AG09309 (cell line): ENCODE data around the gene IQCE.

Experiments used
- DNase-seq: peaks from one replicate; pipeline ENCODE4 v3.0.0-alpha.2; 2010; ENCODE audit warnings: low read depth
- H3K4me3 ChIP-seq: 2 replicates; pipeline ENCODE4 v1.5.1; 2011; ENCODE audit warnings: mild to moderate bottlenecking, low read depth, low read length, moderate library complexity; ENCODE audit not compliant: control insufficient read depth
- CTCF ChIP-seq: IDR thresholded peaks from 2 replicates; pipeline ENCODE4 v1.5.1; 2011; ENCODE audit warnings: mild to moderate bottlenecking, low read depth, low read length, inconsistent platforms; ENCODE audit not compliant: insufficient read depth, control insufficient read depth; ENCODE audit errors: missing control alignments

IQCE gene

DNA sequence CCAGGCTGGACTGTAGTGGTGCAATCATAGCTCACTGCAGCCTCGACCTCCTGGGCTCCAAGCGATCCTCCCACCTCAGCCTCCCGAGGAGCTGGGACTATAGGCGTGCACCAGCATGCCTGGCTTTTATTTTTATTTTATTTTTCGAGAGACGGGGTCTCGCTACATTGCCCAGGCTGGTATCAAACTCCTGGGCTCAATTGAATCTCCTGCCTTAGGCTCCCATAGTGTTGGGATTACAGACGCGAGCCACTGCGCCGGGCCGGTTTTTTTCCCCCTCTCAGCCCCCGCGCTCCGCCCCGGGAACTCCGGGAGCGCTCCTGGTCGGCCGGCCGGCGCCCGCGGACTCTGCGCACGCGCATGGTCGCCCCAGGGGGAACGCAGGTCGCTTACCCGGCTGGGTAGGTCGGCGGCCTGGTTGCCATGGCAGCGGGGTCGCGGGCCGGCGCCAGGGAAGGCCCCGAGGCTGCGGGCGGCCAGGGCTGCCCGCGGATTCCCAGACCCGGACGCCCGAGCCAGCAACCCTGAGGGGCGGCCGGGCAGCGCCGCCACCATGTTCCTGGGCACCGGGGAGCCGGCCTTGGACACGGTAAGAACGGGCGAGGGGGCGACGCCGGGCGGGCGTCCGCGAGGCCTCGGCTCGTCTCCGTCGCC, at the start of gene IQCE:
Gene IQCE (plus strand): TSS at position 351 of the 654 bp plus-strand sequence. CDS start 203 bp downstream, at position 554.
- peak; percentile 39 for DNase-seq
- H3K4me3 ChIP-seq = peak within 1 kb of the TSS; percentile 84
- TF ChIP-seq CTCF = no peak

DNA sequence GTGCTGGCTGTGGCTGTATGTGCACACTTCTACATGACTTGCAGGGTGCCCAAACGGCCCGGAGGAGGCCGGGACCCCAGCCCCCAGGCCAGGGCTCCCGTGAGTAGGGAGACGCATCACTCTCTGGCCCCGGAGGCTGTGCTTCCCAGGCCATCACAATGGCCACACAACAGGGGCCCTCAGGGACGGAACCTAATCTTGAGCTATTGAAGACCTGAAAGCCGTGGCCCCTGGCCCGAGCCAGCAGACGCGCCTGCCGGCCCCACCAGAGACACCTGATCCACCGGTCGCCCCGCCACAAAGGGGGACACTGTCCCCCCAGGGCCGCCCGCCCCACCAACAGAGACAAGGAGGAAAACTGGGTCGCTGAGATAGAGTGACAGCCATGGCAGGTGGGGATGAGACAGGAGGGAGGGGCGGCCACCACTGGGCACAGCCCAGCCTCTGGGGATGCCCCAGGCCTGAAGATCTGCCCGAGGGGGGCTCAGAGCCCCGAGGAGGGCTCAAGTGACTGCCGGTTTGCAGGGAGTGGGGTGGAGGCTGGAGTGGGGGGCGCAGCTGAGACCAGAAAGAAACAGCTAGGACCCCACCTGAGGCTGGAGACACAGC, 49.4 kb upstream of the IQCE start:
- DNase-seq = no peak
- H3K4me3 ChIP-seq = no peak overlapping the region
- no peak for TF ChIP-seq CTCF

- DNase-seq = no peak
These were observed 48.5 kb upstream of the IQCE start for GRCh38 chr7:2510130-2510776.

DNA sequence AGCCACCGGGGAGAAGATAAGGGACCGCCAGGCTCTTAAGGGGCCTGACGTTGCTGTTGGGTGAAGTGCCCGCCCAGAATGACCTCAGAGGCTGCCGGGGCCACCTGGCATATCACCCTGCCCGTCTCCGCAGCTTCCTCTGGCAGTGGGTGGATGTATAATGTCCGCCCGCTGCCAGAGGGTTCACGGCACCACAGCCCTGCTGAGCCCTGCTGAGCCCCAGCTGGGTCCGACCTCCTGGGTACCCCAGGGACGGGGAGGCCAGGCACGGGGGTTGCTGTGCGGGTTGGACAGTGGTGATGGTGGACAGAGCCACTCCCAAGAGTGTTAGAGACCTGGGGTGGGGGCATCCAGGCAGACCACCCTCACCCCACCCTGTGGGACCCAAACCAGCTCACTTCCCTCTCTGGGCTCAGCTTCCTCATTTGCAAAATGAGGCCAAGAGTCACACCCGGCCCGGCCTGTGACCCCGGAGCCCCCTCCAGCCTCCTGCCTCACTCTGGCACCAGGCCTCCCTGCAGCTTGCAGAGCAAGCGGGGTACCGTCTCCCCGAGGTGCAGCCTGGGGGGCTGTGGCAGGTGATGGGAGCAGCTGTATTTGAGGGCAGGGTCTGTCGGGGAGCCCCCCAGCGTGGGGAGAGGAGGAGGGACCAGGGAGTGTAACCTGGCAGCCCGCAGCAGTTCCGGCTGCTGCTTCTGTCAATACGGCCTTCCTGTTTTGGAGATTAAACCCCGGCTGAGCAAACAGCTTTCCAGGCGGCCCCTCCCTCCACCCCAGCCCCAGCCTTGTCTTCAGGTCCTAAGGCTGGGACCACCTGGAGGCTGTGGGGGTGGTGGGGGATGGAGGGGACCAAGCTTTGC, 47.6 kb upstream of the IQCE start:
- TF ChIP-seq CTCF = no peak
- DNase-seq = no peak
- H3K4me3 ChIP-seq = no peak overlapping the region

More at GRCh38 chr7:2510130-2510776, 48.5 kb upstream of the IQCE start:
- TF ChIP-seq CTCF = no peak
- no peak overlapping the region for H3K4me3 ChIP-seq

- H3K4me3 ChIP-seq = no peak overlapping the region
- TF ChIP-seq CTCF = no peak
- no peak for DNase-seq
These were observed 47.0 kb upstream of the IQCE start for GRCh38 chr7:2511769-2512168.

- DNase-seq = no peak
- TF ChIP-seq CTCF = no peak
- no peak overlapping the region for H3K4me3 ChIP-seq
These were observed 46.6 kb upstream of the IQCE start for GRCh38 chr7:2512179-2512661.
